HTERT RPE-1 (cell line): ENCODE measurements around the gene CSRNP3.

Source experiments
- in situ Hi-C: fragments of 300-500 bp; cut with MboI; formaldehyde crosslinking; loops from 4 replicates; pipeline ENCODE4 v1.14.3; 2020; ENCODE audit warnings: low sequenced_read_pairs

Gene CSRNP3

GRCh38 chr2:165536851-165537499, 67.5 kb downstream of the CSRNP3 start:
- in situ Hi-C loops, result no loop called here

- in situ Hi-C loops, result no loop called here
Measured at GRCh38 chr2:165539985-165540384, 70.5 kb downstream of the CSRNP3 start.

- in situ Hi-C loops, result no loop called here
Measured at GRCh38 chr2:165544897-165545296, 75.4 kb downstream of the CSRNP3 start.

GRCh38 chr2:165547900-165548299, 78.4 kb downstream of the CSRNP3 start:
- in situ Hi-C loops, result no loop called here

GRCh38 chr2:165549619-165550018, 80.1 kb downstream of the CSRNP3 start:
- in situ Hi-C loops, result no loop called here

- in situ Hi-C loops, result no loop called here
Measured at GRCh38 chr2:165558832-165559231, 89.3 kb downstream of the CSRNP3 start.

GRCh38 chr2:165560377-165560988, 91.0 kb downstream of the CSRNP3 start:
- in situ Hi-C loops, result no loop called here

GRCh38 chr2:165561516-165561915, 92.0 kb downstream of the CSRNP3 start:
- in situ Hi-C loops, result no loop called here

- in situ Hi-C loops, result no loop called here
Measured at GRCh38 chr2:165562233-165562632, 92.7 kb downstream of the CSRNP3 start.

- in situ Hi-C loops, result no loop called here
Measured at GRCh38 chr2:165563468-165564225, 94.1 kb downstream of the CSRNP3 start.

GRCh38 chr2:165566008-165566407, 96.5 kb downstream of the CSRNP3 start:
- in situ Hi-C loops, result no loop called here

- in situ Hi-C loops, result no loop called here
Measured at GRCh38 chr2:165567273-165567672, 97.8 kb downstream of the CSRNP3 start.

GRCh38 chr2:165568361-165568760, 98.9 kb downstream of the CSRNP3 start:
- in situ Hi-C loops, result no loop called here

- in situ Hi-C loops, result no loop called here
Measured at GRCh38 chr2:165571477-165571876, 102.0 kb downstream of the CSRNP3 start.

GRCh38 chr2:165572151-165572550, 102.7 kb downstream of the CSRNP3 start:
- in situ Hi-C loops, result no loop called here

GRCh38 chr2:165573534-165574461, 104.3 kb downstream of the CSRNP3 start:
- in situ Hi-C loops, result no loop called here

GRCh38 chr2:165575044-165575615, 105.6 kb downstream of the CSRNP3 start:
- in situ Hi-C loops, result no loop called here

- in situ Hi-C loops, result no loop called here
Measured at GRCh38 chr2:165576409-165577154, 107.1 kb downstream of the CSRNP3 start.

GRCh38 chr2:165582409-165582808, 112.9 kb downstream of the CSRNP3 start:
- in situ Hi-C loops, result no loop called here
